ENCODE measurements around the gene MAST1. TPM values are rescaled to one million over a fixed set of nuclear protein-coding genes. Genes with fewer than 3 reads are reported as not detected.
"Not testable (repeated sequence)": the region's sequence is repeated elsewhere in the genome, so short reads cannot be mapped to it uniquely, and the experiment has no call there.

MAST1 gene
- total RNA-seq, 1 experiment from 2014 or later = 0.48 TPM

- H3K27me3 ChIP-seq (ENCODE audit: low read length) = no peaks in the 10 kb centered on the region
- H3K79me2 ChIP-seq (ENCODE audit: low read length) = no peaks in the 10 kb centered on the region
- no peaks in the 10 kb centered on the region for H3K4me1 ChIP-seq (ENCODE audit: low read length)
- DNase-seq = no peak
- no peaks in the 10 kb centered on the region; the same call in 1 of the 2 replicates for H3K36me3 ChIP-seq (ENCODE audit: insufficient read depth, low read length)
- no peak overlapping the region for H3K9ac ChIP-seq (ENCODE audit: low read length)
- no peaks in the 10 kb centered on the region for H3K9me3 ChIP-seq (ENCODE audit: low read length)
- no peak overlapping the region for H3K4me2 ChIP-seq (ENCODE audit: low read depth, low read length, poor library complexity, severe bottlenecking)
- H3K27ac ChIP-seq (ENCODE audit: low read length) = no peak overlapping the region
- H3K4me3 ChIP-seq (ENCODE audit: low read length) = no peak overlapping the region
- no peak overlapping the region for H2AFZ ChIP-seq (ENCODE audit: low read length)
- no peaks in the 10 kb centered on the region for H4K20me1 ChIP-seq (ENCODE audit: insufficient read depth, low read depth, low read length)
- no peaks in the 10 kb centered on the region for H3K9me2 ChIP-seq (replicated peaks; ENCODE audit: insufficient read depth, low read length)
These were observed 61.7 kb downstream of the MAST1 start for GRCh38 chr19:12899891-12900518.

- DNase-seq = no peak
- Histone ChIP-seq H3K4me1 (ENCODE audit: low read length) (no peaks in the 10 kb centered on the region), H3K4me3 (ENCODE audit: low read length) (no peak overlapping the region), H3K9me3 (ENCODE audit: low read length) (no peaks in the 10 kb centered on the region), H2AFZ (ENCODE audit: low read length) (no peak overlapping the region), H3K4me2 (ENCODE audit: low read depth, low read length, poor library complexity, severe bottlenecking) (no peak overlapping the region), H3K79me2 (ENCODE audit: low read length) (no peaks in the 10 kb centered on the region), H3K36me3 (ENCODE audit: insufficient read depth, low read length) (no peaks in the 10 kb centered on the region), H3K27me3 (ENCODE audit: low read length) (no peaks in the 10 kb centered on the region), H3K9ac (ENCODE audit: low read length) (no peak overlapping the region), H3K27ac (ENCODE audit: low read length) (no peak overlapping the region), H3K9me2 (replicated peaks; ENCODE audit: insufficient read depth, low read length) (no peaks in the 10 kb centered on the region), H4K20me1 (ENCODE audit: insufficient read depth, low read depth, low read length) (no peaks in the 10 kb centered on the region)
These were observed 68.9 kb downstream of the MAST1 start for GRCh38 chr19:12907166-12907565.

- Histone ChIP-seq H3K4me1 (ENCODE audit: low read length) (no peaks in the 10 kb centered on the region), H3K4me2 (ENCODE audit: low read depth, low read length, poor library complexity, severe bottlenecking) (no peak overlapping the region), H3K79me2 (ENCODE audit: low read length) (no peaks in the 10 kb centered on the region), H3K9me3 (ENCODE audit: low read length) (no peaks in the 10 kb centered on the region), H3K9me2 (replicated peaks; ENCODE audit: insufficient read depth, low read length) (no peaks in the 10 kb centered on the region), H3K4me3 (ENCODE audit: low read length) (no peak overlapping the region), H3K27ac (ENCODE audit: low read length) (no peak overlapping the region), H4K20me1 (ENCODE audit: insufficient read depth, low read depth, low read length) (no peaks in the 10 kb centered on the region), H3K36me3 (ENCODE audit: insufficient read depth, low read length) (no peaks in the 10 kb centered on the region), H2AFZ (ENCODE audit: low read length) (no peak overlapping the region), H3K9ac (ENCODE audit: low read length) (no peak overlapping the region), H3K27me3 (ENCODE audit: low read length) (no peaks in the 10 kb centered on the region)
- DNase-seq = no peak
These were observed 74.3 kb downstream of the MAST1 start for GRCh38 chr19:12912571-12912970.

- no peaks in the 10 kb centered on the region for H3K79me2 ChIP-seq (ENCODE audit: low read length)
- no peaks in the 10 kb centered on the region for H3K4me1 ChIP-seq (ENCODE audit: low read length)
- no peaks in the 10 kb centered on the region for H3K9me2 ChIP-seq (replicated peaks; ENCODE audit: insufficient read depth, low read length)
- H3K9ac ChIP-seq (ENCODE audit: low read length) = no peak overlapping the region
- no peaks in the 10 kb centered on the region for H4K20me1 ChIP-seq (ENCODE audit: insufficient read depth, low read depth, low read length)
- DNase-seq = no peak
- H3K4me2 ChIP-seq (ENCODE audit: low read depth, low read length, poor library complexity, severe bottlenecking) = no peak overlapping the region
- no peaks in the 10 kb centered on the region for H3K36me3 ChIP-seq (ENCODE audit: insufficient read depth, low read length)
- no peak overlapping the region for H3K27ac ChIP-seq (ENCODE audit: low read length)
- H3K4me3 ChIP-seq (ENCODE audit: low read length) = no peak overlapping the region
- H3K9me3 ChIP-seq (ENCODE audit: low read length) = no peaks in the 10 kb centered on the region
- no peak overlapping the region for H2AFZ ChIP-seq (ENCODE audit: low read length)
- H3K27me3 ChIP-seq (ENCODE audit: low read length) = no peaks in the 10 kb centered on the region
These were observed 74.8 kb downstream of the MAST1 start for GRCh38 chr19:12913011-12913561.

- Histone ChIP-seq H3K36me3 (ENCODE audit: insufficient read depth, low read length) (no peaks in the 10 kb centered on the region), H2AFZ (ENCODE audit: low read length) (no peak overlapping the region), H3K4me3 (ENCODE audit: low read length) (no peak overlapping the region), H3K9me3 (ENCODE audit: low read length) (no peaks in the 10 kb centered on the region), H3K9ac (ENCODE audit: low read length) (no peak overlapping the region), H3K4me1 (ENCODE audit: low read length) (peaks cover 4% of the 10 kb centered on the region), H4K20me1 (ENCODE audit: insufficient read depth, low read depth, low read length) (no peaks in the 10 kb centered on the region), H3K9me2 (replicated peaks; ENCODE audit: insufficient read depth, low read length) (no peaks in the 10 kb centered on the region), H3K27me3 (ENCODE audit: low read length) (no peaks in the 10 kb centered on the region), H3K4me2 (ENCODE audit: low read depth, low read length, poor library complexity, severe bottlenecking) (no peak overlapping the region), H3K79me2 (ENCODE audit: low read length) (no peaks in the 10 kb centered on the region), H3K27ac (ENCODE audit: low read length) (no peak overlapping the region)
- no peak for DNase-seq
These were observed 75.8 kb downstream of the MAST1 start for GRCh38 chr19:12913851-12914690.

GRCh38 chr19:12915860-12916259, 77.5 kb downstream of the MAST1 start:
- not testable (repeated sequence) for H3K27me3 ChIP-seq (ENCODE audit: low read length)

GRCh38 chr19:12918253-12918652, 79.9 kb downstream of the MAST1 start:
- H3K4me3 ChIP-seq (ENCODE audit: low read length) = no peak overlapping the region
- H2AFZ ChIP-seq (ENCODE audit: low read length) = no peak overlapping the region
- no peak overlapping the region for H3K27ac ChIP-seq (ENCODE audit: low read length)
- no peak overlapping the region for H3K4me2 ChIP-seq (ENCODE audit: low read depth, low read length, poor library complexity, severe bottlenecking)
- H3K36me3 ChIP-seq (ENCODE audit: insufficient read depth, low read length) = peaks cover 7% of the 10 kb centered on the region; the same call in 1 of the 2 replicates
- H3K9me2 ChIP-seq (replicated peaks; ENCODE audit: insufficient read depth, low read length) = no peaks in the 10 kb centered on the region
- no peaks in the 10 kb centered on the region for H3K27me3 ChIP-seq (ENCODE audit: low read length)
- H4K20me1 ChIP-seq (ENCODE audit: insufficient read depth, low read depth, low read length) = no peaks in the 10 kb centered on the region
- peaks cover 8% of the 10 kb centered on the region for H3K4me1 ChIP-seq (ENCODE audit: low read length)
- H3K9me3 ChIP-seq (ENCODE audit: low read length) = no peaks in the 10 kb centered on the region
- no peak for DNase-seq
- no peaks in the 10 kb centered on the region for H3K79me2 ChIP-seq (ENCODE audit: low read length)
- no peak overlapping the region for H3K9ac ChIP-seq (ENCODE audit: low read length)

More at GRCh38 chr19:12915860-12916259, 77.5 kb downstream of the MAST1 start:
- not testable (repeated sequence) for H3K9ac ChIP-seq (ENCODE audit: low read length); H3K4me1 ChIP-seq (ENCODE audit: low read length); H4K20me1 ChIP-seq (ENCODE audit: insufficient read depth, low read depth, low read length); H3K4me3 ChIP-seq (ENCODE audit: low read length); H3K36me3 ChIP-seq (ENCODE audit: insufficient read depth, low read length); H3K9me3 ChIP-seq (ENCODE audit: low read length); H3K9me2 ChIP-seq (replicated peaks; ENCODE audit: insufficient read depth, low read length); H3K27ac ChIP-seq (ENCODE audit: low read length); H3K4me2 ChIP-seq (ENCODE audit: low read depth, low read length, poor library complexity, severe bottlenecking); H3K79me2 ChIP-seq (ENCODE audit: low read length); DNase-seq; H2AFZ ChIP-seq (ENCODE audit: low read length)

- Histone ChIP-seq H3K9me2 (replicated peaks; ENCODE audit: insufficient read depth, low read length) (no peaks in the 10 kb centered on the region), H3K79me2 (ENCODE audit: low read length) (no peaks in the 10 kb centered on the region), H4K20me1 (ENCODE audit: insufficient read depth, low read depth, low read length) (no peaks in the 10 kb centered on the region), H3K27me3 (ENCODE audit: low read length) (no peaks in the 10 kb centered on the region), H2AFZ (ENCODE audit: low read length) (no peak overlapping the region), H3K36me3 (ENCODE audit: insufficient read depth, low read length) (peaks cover 9% of the 10 kb centered on the region; the same call in 1 of the 2 replicates), H3K9ac (ENCODE audit: low read length) (no peak overlapping the region), H3K27ac (ENCODE audit: low read length) (no peak overlapping the region), H3K4me1 (ENCODE audit: low read length) (peaks cover 8% of the 10 kb centered on the region), H3K9me3 (ENCODE audit: low read length) (no peaks in the 10 kb centered on the region), H3K4me2 (ENCODE audit: low read depth, low read length, poor library complexity, severe bottlenecking) (no peak overlapping the region), H3K4me3 (ENCODE audit: low read length) (no peak overlapping the region)
- no peak for DNase-seq
These were observed 82.7 kb downstream of the MAST1 start for GRCh38 chr19:12921047-12921446.

All from Karpas-422 (cell line).